ENCODE measurements around the gene RUBCN. TPM values are rescaled to one million over a fixed set of nuclear protein-coding genes. Genes with fewer than 3 reads are reported as not detected.
A peak's percentile ranks its signal among the peaks of the same experiment; 100 is the strongest.

The RUBCN gene
- total RNA-seq, 1 donor from 2014 or later: 35.0 TPM

DNA sequence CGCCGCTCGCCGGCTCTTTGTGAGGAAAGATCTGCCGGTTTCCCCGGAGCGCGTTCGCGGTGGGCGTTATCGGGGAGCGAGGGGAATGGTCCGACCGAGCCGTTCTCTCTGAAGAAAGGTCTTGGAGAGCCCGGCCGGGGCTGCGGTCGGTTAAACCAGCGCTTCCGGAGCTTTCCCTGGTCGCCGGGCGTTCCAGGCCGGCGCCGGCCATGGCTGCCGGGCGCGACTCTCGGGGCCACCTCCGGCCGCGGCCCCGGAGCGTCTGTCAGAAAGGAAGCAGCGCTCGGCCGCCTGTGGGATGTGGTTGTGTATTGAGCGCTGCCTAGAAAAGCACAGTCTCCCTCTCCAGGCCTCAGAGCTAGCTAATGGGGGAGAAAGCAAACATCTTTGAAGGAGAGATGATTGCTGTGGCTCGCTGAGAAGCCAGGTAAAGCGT lies 13.7 kb upstream of the RUBCN start:
- TF ChIP-seq, protein P1, sequence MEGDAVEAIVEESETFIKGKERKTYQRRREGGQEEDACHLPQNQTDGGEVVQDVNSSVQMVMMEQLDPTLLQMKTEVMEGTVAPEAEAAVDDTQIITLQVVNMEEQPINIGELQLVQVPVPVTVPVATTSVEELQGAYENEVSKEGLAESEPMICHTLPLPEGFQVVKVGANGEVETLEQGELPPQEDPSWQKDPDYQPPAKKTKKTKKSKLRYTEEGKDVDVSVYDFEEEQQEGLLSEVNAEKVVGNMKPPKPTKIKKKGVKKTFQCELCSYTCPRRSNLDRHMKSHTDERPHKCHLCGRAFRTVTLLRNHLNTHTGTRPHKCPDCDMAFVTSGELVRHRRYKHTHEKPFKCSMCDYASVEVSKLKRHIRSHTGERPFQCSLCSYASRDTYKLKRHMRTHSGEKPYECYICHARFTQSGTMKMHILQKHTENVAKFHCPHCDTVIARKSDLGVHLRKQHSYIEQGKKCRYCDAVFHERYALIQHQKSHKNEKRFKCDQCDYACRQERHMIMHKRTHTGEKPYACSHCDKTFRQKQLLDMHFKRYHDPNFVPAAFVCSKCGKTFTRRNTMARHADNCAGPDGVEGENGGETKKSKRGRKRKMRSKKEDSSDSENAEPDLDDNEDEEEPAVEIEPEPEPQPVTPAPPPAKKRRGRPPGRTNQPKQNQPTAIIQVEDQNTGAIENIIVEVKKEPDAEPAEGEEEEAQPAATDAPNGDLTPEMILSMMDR (IDR thresholded peaks at IDR 0.05; ENCODE audit: unreplicated experiment): no peak
- DNase-seq (ENCODE audit: low spot score): peak; percentile 70
- Mint-ChIP-seq H3K27me3 (ENCODE audit: unreplicated experiment) (no peaks in the 10 kb centered on the region), H3K4me1 (ENCODE audit: unreplicated experiment) (peaks cover 14% of the 10 kb centered on the region), H3K27ac (ENCODE audit: unreplicated experiment) (peak overlapping the region; percentile 70), H3K4me3 (ENCODE audit: unreplicated experiment) (peak overlapping the region; percentile 98), H3K36me3 (ENCODE audit: low read depth, unreplicated experiment) (peaks cover 9% of the 10 kb centered on the region), H3K9me3 (ENCODE audit: unreplicated experiment) (no peaks in the 10 kb centered on the region)

DNA sequence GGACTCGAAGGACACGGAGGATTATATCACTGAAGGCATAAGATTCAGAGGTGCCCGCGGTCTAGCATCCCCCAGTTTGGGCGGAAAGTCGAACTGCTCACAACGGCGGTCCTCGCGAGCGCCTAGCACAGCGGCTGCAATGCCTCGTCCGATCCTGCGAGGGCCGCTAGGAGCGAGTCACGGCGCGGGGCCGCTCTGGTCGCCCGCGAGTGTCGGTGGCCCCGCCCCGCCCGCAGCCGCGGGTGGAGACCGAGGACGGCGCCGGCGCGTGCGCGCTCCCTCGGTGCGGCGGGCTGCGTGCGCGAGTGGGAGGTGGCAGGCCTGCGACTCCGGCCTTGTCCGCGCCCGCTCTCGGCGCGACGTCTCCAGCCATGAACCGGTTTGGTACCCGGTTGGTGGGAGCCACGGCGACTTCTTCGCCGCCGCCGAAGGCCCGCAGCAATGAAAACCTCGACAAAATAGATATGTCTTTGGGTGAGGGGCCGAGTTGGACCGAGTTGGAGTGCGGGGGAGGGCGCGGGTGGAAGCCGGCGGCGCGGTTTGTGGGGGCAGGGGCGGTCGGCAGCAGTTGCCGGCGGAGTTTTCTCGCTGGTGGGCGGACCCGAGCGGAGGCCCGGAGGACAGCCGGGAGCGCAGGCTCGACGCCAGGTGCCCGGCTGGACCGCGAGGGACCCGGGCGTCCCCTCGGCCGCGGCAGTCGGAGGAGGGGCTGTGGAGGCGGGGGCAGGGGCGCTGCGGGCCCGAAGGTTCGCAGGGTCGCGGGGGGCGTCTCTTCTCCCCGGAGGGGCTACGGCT lies 13.1 kb upstream of the RUBCN start, which contains the start of gene FYTTD1:
Gene FYTTD1, plus strand, starts transcription at position 283 of the 795 bp plus-strand sequence. Its CDS starts 89 bp downstream, at position 372.
- Mint-ChIP-seq H3K4me3 (ENCODE audit: unreplicated experiment) (peak within 1 kb of the TSS; percentile 98), H3K9me3 (ENCODE audit: unreplicated experiment) (no peaks in the 10 kb centered on the region), H3K36me3 (ENCODE audit: low read depth, unreplicated experiment) (peaks cover 9% of the 10 kb centered on the region), H3K4me1 (ENCODE audit: unreplicated experiment) (peaks cover 14% of the 10 kb centered on the region), H3K27ac (ENCODE audit: unreplicated experiment) (peak within 1 kb of the TSS; percentile 70), H3K27me3 (ENCODE audit: unreplicated experiment) (no peaks in the 10 kb centered on the region)
- TF ChIP-seq, protein P1 (IDR thresholded peaks at IDR 0.05; ENCODE audit: unreplicated experiment): peak; percentile 16
- DNase-seq (ENCODE audit: low spot score): peak; percentile 77

DNA sequence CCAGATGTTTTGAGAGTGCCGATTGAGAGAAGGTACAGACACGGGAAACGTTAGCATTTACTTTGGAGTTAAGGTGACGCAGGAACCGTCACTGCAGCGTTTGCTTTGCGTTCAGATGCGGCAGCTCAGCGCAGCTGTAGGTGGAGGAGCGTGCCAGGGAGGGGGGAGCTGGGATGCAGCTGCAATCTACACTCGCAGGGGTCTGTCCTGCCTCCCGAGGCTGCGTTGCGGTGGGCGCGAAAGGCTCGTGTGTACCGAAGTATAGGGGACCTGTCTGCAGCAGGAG lies 12.6 kb upstream of the RUBCN start:
- Mint-ChIP-seq H3K9me3 (ENCODE audit: unreplicated experiment) (no peaks in the 10 kb centered on the region), H3K4me3 (ENCODE audit: unreplicated experiment) (peak overlapping the region; percentile 97), H3K27ac (ENCODE audit: unreplicated experiment) (peak overlapping the region; percentile 28), H3K4me1 (ENCODE audit: unreplicated experiment) (peaks cover 14% of the 10 kb centered on the region), H3K27me3 (ENCODE audit: unreplicated experiment) (no peaks in the 10 kb centered on the region), H3K36me3 (ENCODE audit: low read depth, unreplicated experiment) (peaks cover 9% of the 10 kb centered on the region)
- TF ChIP-seq, protein P1 (IDR thresholded peaks at IDR 0.05; ENCODE audit: unreplicated experiment): no peak
- DNase-seq (ENCODE audit: low spot score): no peak

DNA sequence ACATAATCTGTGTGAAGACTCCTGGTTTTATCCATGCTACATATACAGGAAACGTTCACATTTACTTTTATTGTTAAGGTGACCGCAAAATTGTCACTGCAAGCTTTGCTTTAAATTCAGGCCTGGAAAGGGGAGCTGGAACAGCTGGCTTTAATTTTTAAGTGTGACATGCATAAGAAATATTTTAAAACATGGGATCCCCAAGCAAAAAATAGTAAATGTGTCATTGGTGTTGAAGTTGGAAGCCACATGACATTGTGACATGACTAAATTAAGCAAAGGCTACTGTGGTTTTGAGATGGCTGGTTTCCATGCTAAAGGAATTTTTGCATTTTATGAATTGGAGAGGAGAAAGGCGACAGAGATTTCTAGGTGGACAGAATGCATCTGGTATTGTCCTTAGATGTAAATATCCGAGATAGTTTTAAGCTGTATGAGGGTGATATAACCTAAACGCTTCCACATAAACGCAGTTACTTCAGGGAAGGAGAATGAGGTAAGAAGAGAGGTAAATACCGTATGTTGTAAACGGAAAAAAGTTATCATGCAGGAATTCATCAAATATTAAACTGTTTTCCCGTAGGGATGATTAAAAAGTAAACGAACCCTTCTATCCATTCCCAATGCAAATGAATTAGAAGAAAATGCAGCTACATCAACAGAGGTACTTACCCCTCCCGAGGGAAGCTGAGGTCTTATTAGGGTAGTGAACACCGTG lies 12.1 kb upstream of the RUBCN start:
- TF ChIP-seq, protein P1 (IDR thresholded peaks at IDR 0.05; ENCODE audit: unreplicated experiment): no peak
- Mint-ChIP-seq H3K9me3 (ENCODE audit: unreplicated experiment) (no peaks in the 10 kb centered on the region), H3K4me1 (ENCODE audit: unreplicated experiment) (peaks cover 14% of the 10 kb centered on the region), H3K27me3 (ENCODE audit: unreplicated experiment) (no peaks in the 10 kb centered on the region), H3K27ac (ENCODE audit: unreplicated experiment) (peak overlapping the region; percentile 28), H3K4me3 (ENCODE audit: unreplicated experiment) (peak overlapping the region; percentile 97), H3K36me3 (ENCODE audit: low read depth, unreplicated experiment) (peaks cover 9% of the 10 kb centered on the region)
- DNase-seq (ENCODE audit: low spot score): no peak

DNA sequence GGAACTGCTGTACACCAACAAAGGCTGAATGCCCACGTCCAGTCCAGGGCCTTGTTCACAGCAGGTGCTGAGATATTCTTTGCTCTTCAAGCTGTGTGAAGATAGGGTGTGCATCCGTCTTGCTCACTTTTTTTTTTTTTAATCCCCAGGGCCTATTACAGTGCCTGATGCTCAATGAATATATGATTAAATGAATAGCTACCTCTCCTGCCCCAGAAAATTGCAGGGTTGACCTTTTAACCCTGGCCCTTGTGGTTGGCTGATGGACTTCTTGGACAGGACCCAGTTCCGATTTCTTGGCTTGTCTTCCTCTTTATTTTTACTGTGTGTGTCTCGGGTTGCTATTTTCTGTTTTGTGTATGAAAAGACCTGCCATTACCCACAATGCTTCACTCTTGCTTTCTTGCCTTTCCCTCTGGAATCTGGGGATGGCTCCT lies 10.1 kb upstream of the RUBCN start:
- Mint-ChIP-seq H3K36me3 (ENCODE audit: low read depth, unreplicated experiment) (peaks cover 9% of the 10 kb centered on the region), H3K4me3 (ENCODE audit: unreplicated experiment) (no peak overlapping the region), H3K9me3 (ENCODE audit: unreplicated experiment) (no peaks in the 10 kb centered on the region), H3K27me3 (ENCODE audit: unreplicated experiment) (no peaks in the 10 kb centered on the region), H3K27ac (ENCODE audit: unreplicated experiment) (no peak overlapping the region), H3K4me1 (ENCODE audit: unreplicated experiment) (peaks cover 14% of the 10 kb centered on the region)
- DNase-seq (ENCODE audit: low spot score): no peak
- TF ChIP-seq, protein P1 (IDR thresholded peaks at IDR 0.05; ENCODE audit: unreplicated experiment): no peak
